ENCODE results near the gene WNT1.

DNA sequence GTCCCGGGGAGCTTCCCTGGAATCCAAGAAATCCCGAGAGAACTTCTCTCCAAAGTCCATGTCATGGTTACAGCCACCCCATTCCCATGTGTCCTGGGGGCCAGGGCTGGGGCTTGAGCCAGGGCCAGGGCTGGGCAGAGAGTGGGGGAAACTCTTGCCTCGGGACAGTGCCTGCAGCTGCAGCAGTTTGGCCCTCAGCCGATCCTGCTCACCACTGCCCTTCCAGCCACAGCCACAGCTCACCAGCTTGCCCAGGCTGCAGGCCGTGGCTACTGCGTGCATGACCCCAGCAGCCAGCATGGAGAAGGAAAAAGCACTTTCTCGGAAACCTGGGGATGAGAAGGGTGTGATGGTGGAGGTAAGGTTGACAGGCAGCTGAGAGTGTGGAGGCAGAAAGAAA is 10.1 kb upstream of the WNT1 start:
- TF ChIP-seq POLR2A (IDR thresholded peaks at IDR 0.05) (no peak), EP300 (IDR thresholded peaks at IDR 0.05) (no peak)
- TF ChIP-seq, protein P1, sequence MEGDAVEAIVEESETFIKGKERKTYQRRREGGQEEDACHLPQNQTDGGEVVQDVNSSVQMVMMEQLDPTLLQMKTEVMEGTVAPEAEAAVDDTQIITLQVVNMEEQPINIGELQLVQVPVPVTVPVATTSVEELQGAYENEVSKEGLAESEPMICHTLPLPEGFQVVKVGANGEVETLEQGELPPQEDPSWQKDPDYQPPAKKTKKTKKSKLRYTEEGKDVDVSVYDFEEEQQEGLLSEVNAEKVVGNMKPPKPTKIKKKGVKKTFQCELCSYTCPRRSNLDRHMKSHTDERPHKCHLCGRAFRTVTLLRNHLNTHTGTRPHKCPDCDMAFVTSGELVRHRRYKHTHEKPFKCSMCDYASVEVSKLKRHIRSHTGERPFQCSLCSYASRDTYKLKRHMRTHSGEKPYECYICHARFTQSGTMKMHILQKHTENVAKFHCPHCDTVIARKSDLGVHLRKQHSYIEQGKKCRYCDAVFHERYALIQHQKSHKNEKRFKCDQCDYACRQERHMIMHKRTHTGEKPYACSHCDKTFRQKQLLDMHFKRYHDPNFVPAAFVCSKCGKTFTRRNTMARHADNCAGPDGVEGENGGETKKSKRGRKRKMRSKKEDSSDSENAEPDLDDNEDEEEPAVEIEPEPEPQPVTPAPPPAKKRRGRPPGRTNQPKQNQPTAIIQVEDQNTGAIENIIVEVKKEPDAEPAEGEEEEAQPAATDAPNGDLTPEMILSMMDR (IDR thresholded peaks at IDR 0.05), result no peak

Measured in ovary (tissue), 3 donors.